Panc1 (cell line): ENCODE measurements around the gene SPHK2.

ENCODE experiments used
- CTCF ChIP-seq: fragments of 450-650 bp; IDR thresholded peaks from 2 replicates; pipeline ENCODE4 v1.5.1; 2017; ENCODE audit warnings: mild to moderate bottlenecking
- POLR2AphosphoS5 ChIP-seq: IDR thresholded peaks from 2 replicates; pipeline ENCODE4 v1.6.1; 2012; ENCODE audit warnings: mild to moderate bottlenecking, low read depth, low read length, moderate library complexity
- SIN3A ChIP-seq: IDR thresholded peaks from 2 replicates; pipeline ENCODE4 v1.6.1; 2012; ENCODE audit warnings: low read depth, mild to moderate bottlenecking, low read length, moderate library complexity, borderline replicate concordance; ENCODE audit not compliant: insufficient read depth
- TCF7L2 ChIP-seq: IDR thresholded peaks from 2 replicates; pipeline ENCODE4 v1.6.1; 2011; ENCODE audit warnings: mild to moderate bottlenecking, low read depth, low read length, inconsistent platforms

GRCh38 chr19:48582168-48582567, 37.1 kb upstream of the SPHK2 start:
- no peak for TF ChIP-seq SIN3A
- TF ChIP-seq POLR2AphosphoS5: no peak
- TF ChIP-seq CTCF: no peak
- no peak for TF ChIP-seq TCF7L2
